ENCODE data around the gene KCNH2. TPM values are rescaled to one million over a fixed set of nuclear protein-coding genes. Genes with fewer than 3 reads are reported as not detected.
A peak's percentile ranks its signal among the peaks of the same experiment; 100 is the strongest.
"Not testable (repeated sequence)": the region's sequence is repeated elsewhere in the genome, so short reads cannot be mapped to it uniquely, and the experiment has no call there.

Gene KCNH2
- total and polyA plus RNA-seq, 10 of the 15 experiments (the other 5 are each of a cell fraction or from before 2014, with no cell fraction given) = 0.04 to 0.24 (median 0.17) TPM; not detected in 6

DNA sequence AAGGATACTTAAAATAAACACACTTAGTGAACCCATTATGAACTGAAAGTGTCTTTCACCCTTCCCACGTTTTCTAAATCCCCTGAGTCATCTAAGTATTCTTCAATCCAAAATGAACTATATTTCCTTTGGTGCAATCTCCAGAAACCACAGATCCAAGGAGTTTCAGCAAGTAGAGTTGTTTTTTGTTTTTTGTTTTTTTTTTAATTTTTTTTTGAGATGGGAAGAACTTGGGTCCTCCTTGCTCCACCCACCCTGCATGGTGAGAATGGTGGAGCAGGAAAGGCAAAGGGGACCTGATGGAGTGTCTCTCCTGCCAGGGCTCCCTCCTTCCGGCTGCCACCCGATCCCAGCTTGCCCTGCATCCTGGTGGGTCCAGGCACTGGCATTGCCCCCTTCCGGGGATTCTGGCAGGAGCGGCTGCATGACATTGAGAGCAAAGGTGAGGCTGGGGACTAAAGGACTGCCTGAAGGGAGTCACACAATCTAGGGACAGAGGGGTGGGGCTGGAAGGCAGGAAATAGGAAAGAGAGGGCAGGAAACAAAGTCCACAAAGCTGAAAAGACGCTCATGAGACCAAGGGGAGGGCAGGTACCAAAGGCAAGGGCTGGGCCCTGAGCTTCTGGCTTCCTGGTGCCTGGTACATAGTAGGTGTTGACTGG is 34.0 kb upstream of the KCNH2 start (continued):
- TF ChIP-seq, protein P1, sequence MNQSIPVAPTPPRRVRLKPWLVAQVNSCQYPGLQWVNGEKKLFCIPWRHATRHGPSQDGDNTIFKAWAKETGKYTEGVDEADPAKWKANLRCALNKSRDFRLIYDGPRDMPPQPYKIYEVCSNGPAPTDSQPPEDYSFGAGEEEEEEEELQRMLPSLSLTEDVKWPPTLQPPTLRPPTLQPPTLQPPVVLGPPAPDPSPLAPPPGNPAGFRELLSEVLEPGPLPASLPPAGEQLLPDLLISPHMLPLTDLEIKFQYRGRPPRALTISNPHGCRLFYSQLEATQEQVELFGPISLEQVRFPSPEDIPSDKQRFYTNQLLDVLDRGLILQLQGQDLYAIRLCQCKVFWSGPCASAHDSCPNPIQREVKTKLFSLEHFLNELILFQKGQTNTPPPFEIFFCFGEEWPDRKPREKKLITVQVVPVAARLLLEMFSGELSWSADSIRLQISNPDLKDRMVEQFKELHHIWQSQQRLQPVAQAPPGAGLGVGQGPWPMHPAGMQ (IDR thresholded peaks at IDR 0.05; ENCODE audit: borderline replicate concordance) = no peak
- TF ChIP-seq, protein P2, sequence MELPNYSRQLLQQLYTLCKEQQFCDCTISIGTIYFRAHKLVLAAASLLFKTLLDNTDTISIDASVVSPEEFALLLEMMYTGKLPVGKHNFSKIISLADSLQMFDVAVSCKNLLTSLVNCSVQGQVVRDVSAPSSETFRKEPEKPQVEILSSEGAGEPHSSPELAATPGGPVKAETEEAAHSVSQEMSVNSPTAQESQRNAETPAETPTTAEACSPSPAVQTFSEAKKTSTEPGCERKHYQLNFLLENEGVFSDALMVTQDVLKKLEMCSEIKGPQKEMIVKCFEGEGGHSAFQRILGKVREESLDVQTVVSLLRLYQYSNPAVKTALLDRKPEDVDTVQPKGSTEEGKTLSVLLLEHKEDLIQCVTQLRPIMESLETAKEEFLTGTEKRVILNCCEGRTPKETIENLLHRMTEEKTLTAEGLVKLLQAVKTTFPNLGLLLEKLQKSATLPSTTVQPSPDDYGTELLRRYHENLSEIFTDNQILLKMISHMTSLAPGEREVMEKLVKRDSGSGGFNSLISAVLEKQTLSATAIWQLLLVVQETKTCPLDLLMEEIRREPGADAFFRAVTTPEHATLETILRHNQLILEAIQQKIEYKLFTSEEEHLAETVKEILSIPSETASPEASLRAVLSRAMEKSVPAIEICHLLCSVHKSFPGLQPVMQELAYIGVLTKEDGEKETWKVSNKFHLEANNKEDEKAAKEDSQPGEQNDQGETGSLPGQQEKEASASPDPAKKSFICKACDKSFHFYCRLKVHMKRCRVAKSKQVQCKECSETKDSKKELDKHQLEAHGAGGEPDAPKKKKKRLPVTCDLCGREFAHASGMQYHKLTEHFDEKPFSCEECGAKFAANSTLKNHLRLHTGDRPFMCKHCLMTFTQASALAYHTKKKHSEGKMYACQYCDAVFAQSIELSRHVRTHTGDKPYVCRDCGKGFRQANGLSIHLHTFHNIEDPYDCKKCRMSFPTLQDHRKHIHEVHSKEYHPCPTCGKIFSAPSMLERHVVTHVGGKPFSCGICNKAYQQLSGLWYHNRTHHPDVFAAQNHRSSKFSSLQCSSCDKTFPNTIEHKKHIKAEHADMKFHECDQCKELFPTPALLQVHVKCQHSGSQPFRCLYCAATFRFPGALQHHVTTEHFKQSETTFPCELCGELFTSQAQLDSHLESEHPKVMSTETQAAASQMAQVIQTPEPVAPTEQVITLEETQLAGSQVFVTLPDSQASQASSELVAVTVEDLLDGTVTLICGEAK (IDR thresholded peaks at IDR 0.05; ENCODE audit: borderline replicate concordance) = no peak
- TF ChIP-seq MXI1 (IDR thresholded peaks at IDR 0.05; ENCODE audit: low read depth, low read length) (no peak), NFYB (IDR thresholded peaks at IDR 0.05; ENCODE audit: insufficient read depth, low read depth, low read length) (no peak)

DNA sequence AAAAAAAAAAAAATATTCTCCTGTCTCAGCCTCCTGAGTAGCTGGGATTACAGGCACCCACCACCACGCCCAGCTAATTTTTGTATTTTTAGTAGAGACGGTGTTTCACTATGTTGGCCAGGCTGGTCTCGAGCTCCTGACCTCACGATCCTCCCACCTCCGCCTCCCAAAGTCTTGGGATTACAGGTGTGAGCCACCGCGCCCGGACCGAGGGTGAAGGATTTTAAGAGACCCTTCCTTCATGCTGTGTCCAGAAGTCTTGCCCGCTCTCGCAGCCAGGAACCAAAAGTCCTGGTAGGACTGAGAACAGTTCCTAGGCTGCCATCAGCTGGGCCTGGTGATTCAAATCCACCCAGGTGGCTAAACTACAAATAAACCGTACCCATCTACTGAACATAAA is 33.5 kb upstream of the KCNH2 start:
- H3K27ac ChIP-seq (ENCODE audit: control insufficient read depth, insufficient read depth); H2AFZ ChIP-seq (ENCODE audit: control insufficient read depth, low read depth, low read length); BruUV-seq (replicated peaks); H3K4me3 ChIP-seq; in situ Hi-C loops (cut with MboI); H3K4me1 ChIP-seq (ENCODE audit: control insufficient read depth, insufficient read depth, low read length); H3K9me3 ChIP-seq (replicated peaks; ENCODE audit: control insufficient read depth, insufficient read depth, low read length); DNase-seq (ENCODE audit: low read depth, low spot score); H4K20me1 ChIP-seq (ENCODE audit: control insufficient read depth, insufficient read depth); H3K36me3 ChIP-seq (ENCODE audit: control insufficient read depth in 2 of 2, insufficient read depth in 2 of 2, low read length in 1 of 2); H3K9ac ChIP-seq (ENCODE audit: control insufficient read depth, insufficient read depth, low read length); RAD21 ChIA-PET (ENCODE audit: unreplicated experiment); H3K79me2 ChIP-seq (ENCODE audit: control insufficient read depth, insufficient read depth, low read length); ATAC-seq; H3K27me3 ChIP-seq (replicated peaks in 1 of 2; ENCODE audit: control insufficient read depth in 2 of 2, insufficient read depth in 2 of 2, low read length in 1 of 2); H3K4me2 ChIP-seq (ENCODE audit: control insufficient read depth, insufficient read depth): not testable (repeated sequence)
- FAIRE-seq = peak; percentile 38
- ChIA-PET SMC1A (ENCODE audit: uncharacterized antibody, unreplicated experiment) (interaction anchor here (1.1 kb wide), 1 partner anchor 28 kb away, joined by 4 read pairs; no protein-coding TSS in a partner anchor), CTCF (interaction anchor here (0.7 to 4.3 kb wide), 2 partner anchors 14 to 352 kb away, joined by 3 to 35 read pairs; partner anchors contain the start of genes ABCB8 and ATG9B), POLR2A (interaction anchor here (0.6 to 1.1 kb wide), 2 partner anchors 52 to 96 kb away, joined by 3 to 6 read pairs; no protein-coding TSS in a partner anchor)
- intact Hi-C loops (cut with micrococcal nuclease; ENCODE audit: unreplicated experiment) = loop anchor here (5.0 kb wide), 1 partner anchor 101 kb away; no protein-coding TSS in a partner anchor
- 59% methylated on average over 12 of the region's 12 CpGs for WGBS (ENCODE audit: insufficient coverage, insufficient replicate concordance, low lambda C conversion rate, missing lambda C conversion rate)
